ENCODE results near the gene CHCHD4. TPM values are rescaled to one million over a fixed set of nuclear protein-coding genes. Genes with fewer than 3 reads are reported as not detected.

The CHCHD4 gene
- total and polyA plus RNA-seq, 2 of the 8 experiments (the other 6 are each of a cell fraction or from before 2014, with no cell fraction given), result 15.0 to 22.3 TPM

- no peak for TF ChIP-seq TAF1 (IDR thresholded peaks at IDR 0.05; ENCODE audit: low read depth, low read length)
- TF ChIP-seq SP2 (IDR thresholded peaks at IDR 0.05; ENCODE audit: low read length), result no peak
- TF ChIP-seq, protein P1, sequence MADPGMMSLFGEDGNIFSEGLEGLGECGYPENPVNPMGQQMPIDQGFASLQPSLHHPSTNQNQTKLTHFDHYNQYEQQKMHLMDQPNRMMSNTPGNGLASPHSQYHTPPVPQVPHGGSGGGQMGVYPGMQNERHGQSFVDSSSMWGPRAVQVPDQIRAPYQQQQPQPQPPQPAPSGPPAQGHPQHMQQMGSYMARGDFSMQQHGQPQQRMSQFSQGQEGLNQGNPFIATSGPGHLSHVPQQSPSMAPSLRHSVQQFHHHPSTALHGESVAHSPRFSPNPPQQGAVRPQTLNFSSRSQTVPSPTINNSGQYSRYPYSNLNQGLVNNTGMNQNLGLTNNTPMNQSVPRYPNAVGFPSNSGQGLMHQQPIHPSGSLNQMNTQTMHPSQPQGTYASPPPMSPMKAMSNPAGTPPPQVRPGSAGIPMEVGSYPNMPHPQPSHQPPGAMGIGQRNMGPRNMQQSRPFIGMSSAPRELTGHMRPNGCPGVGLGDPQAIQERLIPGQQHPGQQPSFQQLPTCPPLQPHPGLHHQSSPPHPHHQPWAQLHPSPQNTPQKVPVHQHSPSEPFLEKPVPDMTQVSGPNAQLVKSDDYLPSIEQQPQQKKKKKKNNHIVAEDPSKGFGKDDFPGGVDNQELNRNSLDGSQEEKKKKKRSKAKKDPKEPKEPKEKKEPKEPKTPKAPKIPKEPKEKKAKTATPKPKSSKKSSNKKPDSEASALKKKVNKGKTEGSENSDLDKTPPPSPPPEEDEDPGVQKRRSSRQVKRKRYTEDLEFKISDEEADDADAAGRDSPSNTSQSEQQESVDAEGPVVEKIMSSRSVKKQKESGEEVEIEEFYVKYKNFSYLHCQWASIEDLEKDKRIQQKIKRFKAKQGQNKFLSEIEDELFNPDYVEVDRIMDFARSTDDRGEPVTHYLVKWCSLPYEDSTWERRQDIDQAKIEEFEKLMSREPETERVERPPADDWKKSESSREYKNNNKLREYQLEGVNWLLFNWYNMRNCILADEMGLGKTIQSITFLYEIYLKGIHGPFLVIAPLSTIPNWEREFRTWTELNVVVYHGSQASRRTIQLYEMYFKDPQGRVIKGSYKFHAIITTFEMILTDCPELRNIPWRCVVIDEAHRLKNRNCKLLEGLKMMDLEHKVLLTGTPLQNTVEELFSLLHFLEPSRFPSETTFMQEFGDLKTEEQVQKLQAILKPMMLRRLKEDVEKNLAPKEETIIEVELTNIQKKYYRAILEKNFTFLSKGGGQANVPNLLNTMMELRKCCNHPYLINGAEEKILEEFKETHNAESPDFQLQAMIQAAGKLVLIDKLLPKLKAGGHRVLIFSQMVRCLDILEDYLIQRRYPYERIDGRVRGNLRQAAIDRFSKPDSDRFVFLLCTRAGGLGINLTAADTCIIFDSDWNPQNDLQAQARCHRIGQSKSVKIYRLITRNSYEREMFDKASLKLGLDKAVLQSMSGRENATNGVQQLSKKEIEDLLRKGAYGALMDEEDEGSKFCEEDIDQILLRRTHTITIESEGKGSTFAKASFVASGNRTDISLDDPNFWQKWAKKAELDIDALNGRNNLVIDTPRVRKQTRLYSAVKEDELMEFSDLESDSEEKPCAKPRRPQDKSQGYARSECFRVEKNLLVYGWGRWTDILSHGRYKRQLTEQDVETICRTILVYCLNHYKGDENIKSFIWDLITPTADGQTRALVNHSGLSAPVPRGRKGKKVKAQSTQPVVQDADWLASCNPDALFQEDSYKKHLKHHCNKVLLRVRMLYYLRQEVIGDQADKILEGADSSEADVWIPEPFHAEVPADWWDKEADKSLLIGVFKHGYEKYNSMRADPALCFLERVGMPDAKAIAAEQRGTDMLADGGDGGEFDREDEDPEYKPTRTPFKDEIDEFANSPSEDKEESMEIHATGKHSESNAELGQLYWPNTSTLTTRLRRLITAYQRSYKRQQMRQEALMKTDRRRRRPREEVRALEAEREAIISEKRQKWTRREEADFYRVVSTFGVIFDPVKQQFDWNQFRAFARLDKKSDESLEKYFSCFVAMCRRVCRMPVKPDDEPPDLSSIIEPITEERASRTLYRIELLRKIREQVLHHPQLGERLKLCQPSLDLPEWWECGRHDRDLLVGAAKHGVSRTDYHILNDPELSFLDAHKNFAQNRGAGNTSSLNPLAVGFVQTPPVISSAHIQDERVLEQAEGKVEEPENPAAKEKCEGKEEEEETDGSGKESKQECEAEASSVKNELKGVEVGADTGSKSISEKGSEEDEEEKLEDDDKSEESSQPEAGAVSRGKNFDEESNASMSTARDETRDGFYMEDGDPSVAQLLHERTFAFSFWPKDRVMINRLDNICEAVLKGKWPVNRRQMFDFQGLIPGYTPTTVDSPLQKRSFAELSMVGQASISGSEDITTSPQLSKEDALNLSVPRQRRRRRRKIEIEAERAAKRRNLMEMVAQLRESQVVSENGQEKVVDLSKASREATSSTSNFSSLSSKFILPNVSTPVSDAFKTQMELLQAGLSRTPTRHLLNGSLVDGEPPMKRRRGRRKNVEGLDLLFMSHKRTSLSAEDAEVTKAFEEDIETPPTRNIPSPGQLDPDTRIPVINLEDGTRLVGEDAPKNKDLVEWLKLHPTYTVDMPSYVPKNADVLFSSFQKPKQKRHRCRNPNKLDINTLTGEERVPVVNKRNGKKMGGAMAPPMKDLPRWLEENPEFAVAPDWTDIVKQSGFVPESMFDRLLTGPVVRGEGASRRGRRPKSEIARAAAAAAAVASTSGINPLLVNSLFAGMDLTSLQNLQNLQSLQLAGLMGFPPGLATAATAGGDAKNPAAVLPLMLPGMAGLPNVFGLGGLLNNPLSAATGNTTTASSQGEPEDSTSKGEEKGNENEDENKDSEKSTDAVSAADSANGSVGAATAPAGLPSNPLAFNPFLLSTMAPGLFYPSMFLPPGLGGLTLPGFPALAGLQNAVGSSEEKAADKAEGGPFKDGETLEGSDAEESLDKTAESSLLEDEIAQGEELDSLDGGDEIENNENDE (IDR thresholded peaks at IDR 0.05; ENCODE audit: insufficient replicate concordance, low read length), result no peak
- TF ChIP-seq NANOG (IDR thresholded peaks at IDR 0.05; ENCODE audit: insufficient read depth, low read depth, low read length, poor library complexity, severe bottlenecking), result no peak
- no peak for TF ChIP-seq ASH2L (IDR thresholded peaks at IDR 0.05; ENCODE audit: low read length)
- no peak for TF ChIP-seq TEAD4 (IDR thresholded peaks at IDR 0.05; ENCODE audit: low read depth, low read length)
Measured at GRCh38 chr3:14157951-14158350, 33.3 kb upstream of the CHCHD4 start (continued).

All from H1 (cell line).